KMS-11 (cell line): ENCODE data around the gene NKAIN2.

Experiments
- H2AFZ ChIP-seq: fragments of 200-600 bp; sonication (generic); 2 replicates; pipeline ENCODE4 v1.6.1; 2016; ENCODE audit warnings: antibody characterized with exemption, mixed run types, low read depth
- H3K27ac ChIP-seq: fragments of 200-600 bp; sonication (generic); 2 replicates; pipeline ENCODE4 v1.6.1; 2016; ENCODE audit warnings: mild to moderate bottlenecking, mixed run types
- H3K27me3 ChIP-seq: fragments of 200-600 bp; sonication (generic); 2 replicates; pipeline ENCODE4 v1.6.1; 2017; ENCODE audit warnings: mild to moderate bottlenecking, low read depth, mixed run types, moderate library complexity; ENCODE audit not compliant: insufficient read depth
- H3K36me3 ChIP-seq: fragments of 200-600 bp; sonication (generic); 2 replicates; pipeline ENCODE4 v1.6.1; 2017; ENCODE audit warnings: mild to moderate bottlenecking, mixed run types; ENCODE audit not compliant: insufficient read depth
- H3K4me1 ChIP-seq: fragments of 200-600 bp; sonication (generic); 2 replicates; pipeline ENCODE4 v1.6.1; 2016; ENCODE audit warnings: mild to moderate bottlenecking, low read depth, mixed run types; ENCODE audit not compliant: poor library complexity, severe bottlenecking
- H3K4me2 ChIP-seq: fragments of 200-600 bp; sonication (generic); 2 replicates; pipeline ENCODE4 v1.7.0; 2016; ENCODE audit warnings: mild to moderate bottlenecking, mixed run types
- H3K4me3 ChIP-seq: fragments of 200-600 bp; sonication (generic); IDR thresholded peaks from 2 replicates; pipeline ENCODE4 v1.6.1; 2017; ENCODE audit warnings: low read depth, low read length, mixed read lengths; ENCODE audit not compliant: insufficient read depth
- H3K79me2 ChIP-seq: fragments of 200-600 bp; sonication (generic); 2 replicates; pipeline ENCODE4 v1.6.1; 2016; ENCODE audit warnings: low read depth, mixed run types; ENCODE audit not compliant: insufficient read depth
- H3K9ac ChIP-seq: fragments of 200-600 bp; sonication (generic); 2 replicates; pipeline ENCODE4 v1.6.1; 2016; ENCODE audit warnings: mild to moderate bottlenecking, mixed run types
- H4K20me1 ChIP-seq: fragments of 200-600 bp; sonication (generic); 2 replicates; pipeline ENCODE4 v1.6.1; 2016; ENCODE audit warnings: mild to moderate bottlenecking, mixed run types; ENCODE audit not compliant: insufficient read depth
- TF ChIP-seq, protein P1 (sequence below): fragments of 200-600 bp; sonication (generic); conservative IDR thresholded peaks from 2 replicates; pipeline ENCODE4 v1.6.1; 2017; ENCODE audit warnings: low read depth, mild to moderate bottlenecking, antibody characterized with exemption, low read length, moderate library complexity, mixed read lengths

The NKAIN2 gene

DNA sequence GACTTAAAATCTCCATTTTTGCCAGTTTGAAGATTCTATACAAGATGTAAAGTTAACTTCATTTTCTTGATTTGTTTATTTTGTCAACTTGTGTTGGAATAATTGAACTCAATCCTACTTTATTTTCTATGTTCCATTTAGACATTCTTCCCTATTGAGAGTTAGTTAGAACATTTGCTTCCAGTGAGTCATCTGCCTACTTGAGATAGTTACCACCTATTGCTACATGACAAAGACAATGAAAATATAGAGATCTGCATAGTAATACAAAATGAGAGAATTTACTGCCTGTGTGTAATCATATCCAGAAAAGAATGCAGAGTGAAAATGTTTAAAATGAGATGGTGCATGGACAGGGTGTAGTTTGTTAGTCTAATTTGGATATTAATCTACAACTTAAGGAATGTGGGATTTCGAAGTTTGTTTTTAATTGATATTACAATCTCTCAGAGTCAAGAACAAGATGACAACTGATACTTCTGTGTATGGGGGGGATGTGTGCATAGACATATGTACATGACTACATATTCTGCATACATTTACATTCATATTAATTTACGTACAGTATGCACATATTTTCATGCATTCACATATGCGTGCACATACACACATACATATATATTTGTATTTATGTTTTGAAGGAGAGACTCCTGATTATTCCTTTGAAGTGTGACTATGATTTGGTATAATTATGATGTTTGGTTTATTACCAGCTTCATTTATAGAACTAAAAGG lies 420.1 kb downstream of the NKAIN2 start:
- Histone ChIP-seq H3K4me2 (no peak overlapping the region), H3K36me3 (no peaks in the 10 kb centered on the region), H3K79me2 (no peaks in the 10 kb centered on the region), H4K20me1 (no peaks in the 10 kb centered on the region), H2AFZ (no peak overlapping the region), H3K4me3 (no peak overlapping the region), H3K27ac (no peak overlapping the region), H3K9ac (no peak overlapping the region), H3K4me1 (peaks cover 12% of the 10 kb centered on the region), H3K27me3 (no peaks in the 10 kb centered on the region)
- TF ChIP-seq, protein P1, sequence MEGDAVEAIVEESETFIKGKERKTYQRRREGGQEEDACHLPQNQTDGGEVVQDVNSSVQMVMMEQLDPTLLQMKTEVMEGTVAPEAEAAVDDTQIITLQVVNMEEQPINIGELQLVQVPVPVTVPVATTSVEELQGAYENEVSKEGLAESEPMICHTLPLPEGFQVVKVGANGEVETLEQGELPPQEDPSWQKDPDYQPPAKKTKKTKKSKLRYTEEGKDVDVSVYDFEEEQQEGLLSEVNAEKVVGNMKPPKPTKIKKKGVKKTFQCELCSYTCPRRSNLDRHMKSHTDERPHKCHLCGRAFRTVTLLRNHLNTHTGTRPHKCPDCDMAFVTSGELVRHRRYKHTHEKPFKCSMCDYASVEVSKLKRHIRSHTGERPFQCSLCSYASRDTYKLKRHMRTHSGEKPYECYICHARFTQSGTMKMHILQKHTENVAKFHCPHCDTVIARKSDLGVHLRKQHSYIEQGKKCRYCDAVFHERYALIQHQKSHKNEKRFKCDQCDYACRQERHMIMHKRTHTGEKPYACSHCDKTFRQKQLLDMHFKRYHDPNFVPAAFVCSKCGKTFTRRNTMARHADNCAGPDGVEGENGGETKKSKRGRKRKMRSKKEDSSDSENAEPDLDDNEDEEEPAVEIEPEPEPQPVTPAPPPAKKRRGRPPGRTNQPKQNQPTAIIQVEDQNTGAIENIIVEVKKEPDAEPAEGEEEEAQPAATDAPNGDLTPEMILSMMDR, result no peak

DNA sequence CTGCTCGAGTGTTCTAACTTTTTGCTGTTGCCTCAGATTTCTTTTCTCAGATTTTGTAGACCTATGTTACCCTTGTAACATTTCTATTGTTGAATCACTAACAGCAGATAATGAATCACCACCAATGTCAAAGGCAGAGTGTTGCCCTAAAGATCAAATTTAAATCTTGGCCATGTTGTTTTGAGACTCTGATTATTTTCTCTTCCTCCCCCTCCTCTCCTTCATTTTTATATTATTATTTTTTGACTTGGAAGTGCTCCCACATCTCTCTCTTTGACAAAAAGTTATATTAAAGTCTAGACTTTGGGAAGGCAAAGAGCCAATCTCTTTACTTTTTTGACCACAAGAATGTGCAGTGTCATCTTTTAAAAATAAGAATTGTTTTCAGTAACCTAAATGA lies 422.7 kb downstream of the NKAIN2 start:
- H3K4me2 ChIP-seq, result no peak overlapping the region
- H3K9ac ChIP-seq, result no peak overlapping the region
- no peaks in the 10 kb centered on the region for H4K20me1 ChIP-seq
- no peaks in the 10 kb centered on the region for H3K36me3 ChIP-seq
- H3K27ac ChIP-seq, result no peak overlapping the region
- no peaks in the 10 kb centered on the region for H3K79me2 ChIP-seq
- no peak overlapping the region for H2AFZ ChIP-seq
- H3K4me3 ChIP-seq, result no peak overlapping the region
- TF ChIP-seq, protein P1, result no peak
- peaks cover 12% of the 10 kb centered on the region for H3K4me1 ChIP-seq
- no peaks in the 10 kb centered on the region for H3K27me3 ChIP-seq

DNA sequence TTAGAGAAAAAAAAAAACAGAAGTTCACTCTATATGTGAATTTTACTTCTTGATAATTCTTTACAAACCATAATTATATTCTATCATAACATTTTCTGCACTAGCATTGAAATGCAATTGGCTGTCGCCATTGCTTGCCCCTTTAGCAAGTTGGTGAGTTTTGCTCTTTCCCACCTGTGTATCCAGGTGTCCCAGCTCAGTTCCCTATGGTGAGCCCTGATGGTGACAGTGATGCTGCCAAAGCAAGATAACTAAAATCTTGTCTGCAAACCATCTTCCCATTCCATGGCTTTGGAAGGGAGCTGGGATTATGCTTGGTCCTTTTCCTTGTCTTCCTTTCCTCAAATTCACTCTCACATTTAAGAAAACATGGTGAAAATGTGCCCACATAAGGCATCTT lies 429.6 kb downstream of the NKAIN2 start:
- no peak overlapping the region for H3K4me3 ChIP-seq
- H3K79me2 ChIP-seq, result no peaks in the 10 kb centered on the region
- no peak overlapping the region for H2AFZ ChIP-seq
- H3K4me2 ChIP-seq, result no peak overlapping the region
- no peak overlapping the region for H3K27ac ChIP-seq
- TF ChIP-seq, protein P1, result no peak
- H4K20me1 ChIP-seq, result no peaks in the 10 kb centered on the region
- H3K4me1 ChIP-seq, result no peaks in the 10 kb centered on the region
- no peaks in the 10 kb centered on the region for H3K27me3 ChIP-seq
- no peak overlapping the region for H3K9ac ChIP-seq
- H3K36me3 ChIP-seq, result no peaks in the 10 kb centered on the region

DNA sequence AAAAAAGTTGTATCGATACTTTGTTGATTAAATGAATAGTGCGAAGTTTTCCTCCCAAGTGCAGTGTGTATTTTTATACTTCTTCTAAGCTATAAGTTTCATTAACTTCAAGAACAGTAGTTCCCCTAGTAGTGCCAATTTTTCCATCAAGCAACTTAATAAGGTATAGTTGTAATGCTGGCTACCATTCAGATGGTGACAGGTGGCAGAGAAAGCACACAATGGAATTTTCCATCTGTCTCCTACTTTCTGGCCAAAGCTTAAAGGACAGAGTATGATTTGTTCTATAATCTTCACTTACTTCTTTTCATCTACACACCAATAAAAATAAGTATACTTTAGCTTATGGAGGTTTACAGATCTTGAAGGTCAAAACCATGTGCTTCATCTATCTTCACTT lies 431.1 kb downstream of the NKAIN2 start:
- no peak overlapping the region for H3K4me3 ChIP-seq
- no peaks in the 10 kb centered on the region for H3K36me3 ChIP-seq
- no peak overlapping the region for H3K27ac ChIP-seq
- no peak overlapping the region for H3K4me2 ChIP-seq
- TF ChIP-seq, protein P1, result no peak
- no peak overlapping the region for H2AFZ ChIP-seq
- no peaks in the 10 kb centered on the region for H4K20me1 ChIP-seq
- no peaks in the 10 kb centered on the region for H3K79me2 ChIP-seq
- no peaks in the 10 kb centered on the region for H3K4me1 ChIP-seq
- H3K9ac ChIP-seq, result no peak overlapping the region
- no peaks in the 10 kb centered on the region for H3K27me3 ChIP-seq
